Measurements from ENCODE around the gene GUCD1. TPM values are rescaled to one million over a fixed set of nuclear protein-coding genes. Genes with fewer than 3 reads are reported as not detected.
A peak's percentile ranks its signal among the peaks of the same experiment; 100 is the strongest.
"Not testable (repeated sequence)": the region's sequence is repeated elsewhere in the genome, so short reads cannot be mapped to it uniquely, and the experiment has no call there.

Gene GUCD1
- total RNA-seq, 2 donors from 2014 or later = 188 to 207 TPM

GRCh38 chr22:24559471-24559870 is 4.5 kb upstream of the GUCD1 start:
- TF ChIP-seq, protein P1, sequence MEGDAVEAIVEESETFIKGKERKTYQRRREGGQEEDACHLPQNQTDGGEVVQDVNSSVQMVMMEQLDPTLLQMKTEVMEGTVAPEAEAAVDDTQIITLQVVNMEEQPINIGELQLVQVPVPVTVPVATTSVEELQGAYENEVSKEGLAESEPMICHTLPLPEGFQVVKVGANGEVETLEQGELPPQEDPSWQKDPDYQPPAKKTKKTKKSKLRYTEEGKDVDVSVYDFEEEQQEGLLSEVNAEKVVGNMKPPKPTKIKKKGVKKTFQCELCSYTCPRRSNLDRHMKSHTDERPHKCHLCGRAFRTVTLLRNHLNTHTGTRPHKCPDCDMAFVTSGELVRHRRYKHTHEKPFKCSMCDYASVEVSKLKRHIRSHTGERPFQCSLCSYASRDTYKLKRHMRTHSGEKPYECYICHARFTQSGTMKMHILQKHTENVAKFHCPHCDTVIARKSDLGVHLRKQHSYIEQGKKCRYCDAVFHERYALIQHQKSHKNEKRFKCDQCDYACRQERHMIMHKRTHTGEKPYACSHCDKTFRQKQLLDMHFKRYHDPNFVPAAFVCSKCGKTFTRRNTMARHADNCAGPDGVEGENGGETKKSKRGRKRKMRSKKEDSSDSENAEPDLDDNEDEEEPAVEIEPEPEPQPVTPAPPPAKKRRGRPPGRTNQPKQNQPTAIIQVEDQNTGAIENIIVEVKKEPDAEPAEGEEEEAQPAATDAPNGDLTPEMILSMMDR (IDR thresholded peaks at IDR 0.05) = no peak
- Histone ChIP-seq H3K27ac (no peak overlapping the region), H3K9me3 (no peaks in the 10 kb centered on the region), H3K4me1 (peaks cover 13% of the 10 kb centered on the region), H3K4me3 (no peak overlapping the region), H3K36me3 (peaks cover 16% of the 10 kb centered on the region), H3K9ac (ENCODE audit: low read depth in 2 of 2, low read length in 2 of 2) (no peak overlapping the region), H3K27me3 (no peaks in the 10 kb centered on the region)
- no peak for DNase-seq
- intact Hi-C loops (cut with DNase I) = no loop called here

DNA sequence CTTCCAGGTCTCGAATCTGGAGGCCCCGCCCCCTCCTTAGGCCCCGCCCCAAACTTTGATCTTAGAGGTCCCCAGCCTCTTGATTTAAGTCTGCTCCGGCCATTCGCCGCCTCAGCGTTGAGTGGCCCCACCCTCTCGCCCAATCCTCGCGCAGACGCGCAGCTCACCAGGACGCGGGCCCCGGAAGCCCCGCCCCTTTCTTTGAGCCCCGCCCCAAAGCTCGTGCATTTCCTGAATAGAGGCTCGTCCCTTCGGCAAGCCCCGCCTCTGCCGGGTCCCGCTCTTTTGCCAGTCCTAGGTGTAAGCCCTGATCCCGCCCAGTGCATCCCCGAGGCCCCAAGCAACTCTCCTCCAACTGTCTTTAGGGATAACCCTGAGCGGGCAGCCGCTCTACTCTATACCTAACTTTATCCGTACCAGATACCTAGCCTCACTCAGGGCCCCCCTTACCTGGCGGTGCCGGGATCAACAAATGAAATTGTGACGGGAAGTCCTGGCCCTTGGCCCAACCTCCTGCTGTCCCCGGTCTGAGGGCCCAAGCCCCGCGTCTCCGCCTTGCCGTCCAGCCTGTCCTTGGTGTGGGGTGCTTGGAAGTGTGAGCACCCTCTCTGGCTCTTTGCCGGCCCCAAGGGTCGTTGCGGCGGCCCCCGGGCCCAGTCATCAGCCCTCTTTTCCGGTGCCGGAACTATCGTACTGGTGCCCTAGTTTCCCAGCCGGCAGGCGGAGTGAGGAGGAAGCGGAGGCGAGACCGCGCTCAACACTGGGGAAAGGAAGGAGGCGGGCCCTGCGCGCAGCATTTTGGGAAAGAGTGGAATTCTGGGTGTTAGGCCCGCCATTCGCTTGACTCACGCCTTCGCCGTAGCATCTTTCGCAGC is 464 bp upstream of the GUCD1 start, which contains the start of gene SNRPD3:
Gene SNRPD3, plus strand, starts transcription at position 835 of the 875 bp plus-strand sequence. CDS start 1,676 bp downstream, outside the sequence.
- peak within 1 kb of the TSS; percentile 99 for H3K4me3 ChIP-seq
- no peaks in the 10 kb centered on the region for H3K9me3 ChIP-seq
- TF ChIP-seq, protein P1 (IDR thresholded peaks at IDR 0.05) = no peak
- H3K4me1 ChIP-seq = peaks cover 40% of the 10 kb centered on the region
- DNase-seq = peak; percentile 100
- H3K27me3 ChIP-seq = no peaks in the 10 kb centered on the region
- H3K27ac ChIP-seq = peak within 1 kb of the TSS; percentile 100
- intact Hi-C loops (cut with DNase I) = no loop called here
- peak within 1 kb of the TSS; percentile 93 to 95 for H3K9ac ChIP-seq (ENCODE audit: low read depth in 2 of 2, low read length in 2 of 2)
- peaks cover 10% of the 10 kb centered on the region for H3K36me3 ChIP-seq

GRCh38 chr22:24553597-24554312 is 1.2 kb downstream of the GUCD1 start:
- Histone ChIP-seq H3K9me3 (no peaks in the 10 kb centered on the region), H3K27me3 (no peaks in the 10 kb centered on the region), H3K9ac (ENCODE audit: low read depth in 2 of 2, low read length in 2 of 2) (peak overlapping the region; percentile 93 to 95), H3K36me3 (peaks cover 10% of the 10 kb centered on the region), H3K4me3 (peak overlapping the region; percentile 99), H3K27ac (peak overlapping the region; percentile 100), H3K4me1 (peaks cover 47% of the 10 kb centered on the region)
- intact Hi-C loops (cut with DNase I) = no loop called here
- TF ChIP-seq, protein P1 (IDR thresholded peaks at IDR 0.05) = no peak
- peak; percentile 36 for DNase-seq

DNA sequence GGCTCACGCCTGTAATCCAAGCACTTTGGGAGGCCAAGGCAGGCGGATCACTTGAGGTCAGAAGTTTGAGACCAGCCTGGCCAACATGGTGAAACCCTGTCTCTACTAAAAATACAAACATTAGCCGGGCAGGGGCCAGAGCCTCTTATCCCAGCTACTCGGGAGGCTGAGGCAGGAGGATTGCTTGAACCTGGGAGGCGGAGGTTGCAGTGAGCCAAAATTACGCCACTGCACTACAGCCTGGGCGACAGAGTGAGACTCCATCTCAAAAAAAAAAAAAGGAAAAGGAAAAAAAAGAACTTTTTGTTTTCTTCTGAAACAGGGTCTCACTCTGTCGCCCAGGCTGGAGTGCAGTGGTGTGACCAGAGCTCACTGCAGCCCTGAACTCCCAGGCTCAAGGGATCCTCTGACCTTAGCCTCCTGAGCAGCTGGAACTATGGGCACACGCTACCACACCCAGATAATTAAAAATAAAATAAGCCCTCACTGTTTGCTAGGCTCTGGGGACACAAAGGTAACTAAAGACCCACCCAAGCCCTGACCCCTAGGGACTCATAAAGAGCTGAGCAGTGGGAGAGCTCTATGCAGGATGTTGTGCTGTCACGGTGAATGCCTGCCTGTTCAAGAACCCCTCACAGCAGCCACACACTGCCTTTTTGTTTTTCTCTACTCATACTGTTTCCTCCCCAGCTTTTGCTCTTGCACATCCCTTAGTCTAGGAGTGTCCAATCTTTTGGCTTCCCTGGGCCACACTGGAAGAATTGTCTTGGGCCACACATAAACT is 2.2 kb downstream of the GUCD1 start:
- intact Hi-C loops (cut with DNase I); H3K36me3 ChIP-seq; H3K27me3 ChIP-seq; H3K9me3 ChIP-seq: not testable (repeated sequence)
- Histone ChIP-seq H3K4me1 (peaks cover 47% of the 10 kb centered on the region), H3K27ac (peak overlapping the region; percentile 87), H3K4me3 (peak overlapping the region; percentile 99), H3K9ac (ENCODE audit: low read depth in 2 of 2, low read length in 2 of 2) (peak overlapping the region; percentile 4 to 95)
- peak; percentile 37 for DNase-seq

DNA sequence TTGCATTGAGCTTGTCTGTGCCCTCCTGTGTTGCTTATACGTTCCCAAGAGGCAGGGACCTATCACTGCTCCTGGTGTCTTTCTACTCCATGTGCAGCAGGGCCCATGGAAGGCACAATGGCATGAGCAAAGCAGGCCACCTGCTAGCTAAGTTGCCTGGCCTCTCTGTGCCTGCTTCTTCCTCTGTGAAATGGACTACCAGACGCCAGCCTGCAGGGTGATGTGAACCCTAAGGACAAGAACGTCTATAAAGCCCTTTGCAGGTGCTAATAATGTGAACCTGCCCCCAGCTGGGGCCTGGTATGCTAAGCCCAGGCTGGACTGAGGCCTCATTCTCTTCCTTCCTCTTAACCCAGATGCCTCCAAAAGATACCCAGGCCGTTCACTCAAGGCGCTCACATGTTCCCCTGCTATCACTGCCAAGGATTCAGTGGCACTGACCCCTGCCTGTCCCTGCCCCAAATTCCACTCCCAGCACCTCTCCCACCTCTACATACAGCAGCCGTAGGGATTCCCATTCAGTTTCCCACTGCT is 4.0 kb downstream of the GUCD1 start:
- no peaks in the 10 kb centered on the region for H3K27me3 ChIP-seq
- H3K4me3 ChIP-seq = no peak overlapping the region
- peaks cover 12% of the 10 kb centered on the region for H3K36me3 ChIP-seq
- peaks cover 35% of the 10 kb centered on the region for H3K4me1 ChIP-seq
- DNase-seq = no peak
- intact Hi-C loops (cut with DNase I) = no loop called here
- peak overlapping the region; percentile 87 for H3K27ac ChIP-seq
- H3K9me3 ChIP-seq = no peaks in the 10 kb centered on the region
- peak overlapping the region; percentile 12 to 27 for H3K9ac ChIP-seq (ENCODE audit: low read depth in 2 of 2, low read length in 2 of 2)
- TF ChIP-seq, protein P1 (IDR thresholded peaks at IDR 0.05) = no peak

Data from colonic mucosa (tissue), 4 donors.